DMS153 treated with DMSO at 0.1 percent for 48 hours (cell line): Measurements from ENCODE around the gene TINAG.

Source experiments
- DNase-seq: peaks from one replicate; lab custom pipeline; 2025; ENCODE audit not compliant: unreplicated experiment; lab: John Stamatoyannopoulos, UW

TINAG gene

DNA sequence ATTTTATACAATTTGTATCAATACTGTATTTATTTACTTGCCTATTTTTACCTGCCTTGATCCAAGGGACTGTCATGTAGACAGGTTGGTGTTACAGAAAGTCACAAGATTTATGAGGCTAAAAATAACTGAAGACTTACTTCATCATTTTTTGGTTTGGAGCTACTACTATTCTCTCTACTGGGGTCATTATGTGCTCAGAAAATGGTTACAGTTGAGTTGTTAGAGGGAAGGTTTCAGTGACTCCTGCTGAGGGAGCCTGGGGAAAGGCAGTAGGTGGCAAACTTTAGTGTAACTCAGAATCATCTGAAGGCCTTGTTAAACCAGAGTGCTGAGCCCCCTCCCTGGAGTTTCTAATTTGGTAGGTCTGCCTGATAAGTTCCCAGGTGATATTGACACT, 118.8 kb downstream of the TINAG start:
- no peak for DNase-seq

DNA sequence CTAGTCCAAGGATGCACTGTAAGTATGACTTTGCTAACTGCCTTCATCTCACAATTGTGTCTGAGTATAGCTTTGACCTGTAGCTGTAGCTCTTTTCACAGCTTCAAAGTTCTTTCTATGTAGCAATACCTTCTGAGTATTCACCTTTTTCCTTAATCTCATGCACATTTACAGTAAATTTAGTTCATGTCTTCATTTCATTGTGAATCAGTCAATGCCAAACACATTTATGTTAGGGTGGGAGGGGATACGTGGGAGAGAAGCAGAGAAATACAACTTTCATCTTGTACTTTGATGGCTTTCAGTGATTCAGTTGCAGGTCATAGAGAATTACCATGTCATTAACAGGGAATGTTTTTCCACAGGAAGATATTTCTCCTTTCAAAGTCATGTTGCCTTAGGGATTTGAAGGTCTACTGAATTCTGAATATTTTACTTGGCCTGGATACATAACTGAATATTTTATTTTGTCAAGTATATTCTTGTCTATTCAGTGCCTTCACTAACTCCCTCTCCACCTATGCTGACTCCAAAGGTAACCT, 119.2 kb downstream of the TINAG start:
- no peak for DNase-seq

DNA sequence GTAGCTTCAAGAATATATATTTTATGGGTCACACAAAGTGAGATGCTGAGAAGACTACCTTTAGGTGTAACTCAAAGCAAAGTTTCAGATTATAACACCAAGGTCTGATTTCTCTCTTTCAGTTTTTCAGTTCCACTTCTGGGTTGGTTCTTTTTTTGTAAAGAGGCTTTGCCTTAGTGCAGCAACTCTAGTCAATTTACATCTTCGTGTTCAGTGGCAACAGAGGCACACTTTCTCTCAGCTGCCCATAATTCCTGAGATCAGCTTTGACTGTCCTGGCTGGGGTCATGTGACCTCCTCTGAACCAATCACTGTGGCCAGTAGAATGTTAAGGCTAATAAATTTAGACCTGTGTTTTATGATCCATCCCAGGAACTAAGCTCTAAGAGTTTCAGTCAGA, 120.2 kb downstream of the TINAG start:
- no peak for DNase-seq

DNA sequence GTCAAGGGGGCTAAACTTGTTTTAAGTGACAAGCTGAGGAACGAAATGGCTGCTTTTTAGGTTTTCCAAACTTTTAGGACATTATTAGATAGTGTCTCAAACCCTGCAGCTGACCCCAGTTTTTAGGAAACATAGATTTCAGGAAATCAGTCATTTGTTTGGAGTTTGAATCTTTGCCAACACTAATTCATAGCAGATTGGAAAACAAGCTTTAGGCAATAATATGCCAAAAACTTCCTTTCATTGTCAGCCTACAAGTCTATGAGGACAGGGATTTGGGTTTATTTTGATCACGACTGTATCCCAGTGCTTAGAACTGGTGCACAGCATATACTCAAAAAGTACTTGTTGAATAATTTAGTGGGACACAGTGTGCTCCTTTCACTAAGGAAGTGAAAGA, 123.2 kb downstream of the TINAG start:
- DNase-seq, result no peak
